Left ventricle myocardium inferior (tissue), 1 donor: ENCODE measurements around the gene EIF4G2. TPM values are rescaled to one million over a fixed set of nuclear protein-coding genes. Genes with fewer than 3 reads are reported as not detected.

Experiments
- DNase-seq: peaks from one replicate; pipeline ENCODE4 v3.0.0-alpha.2; 2020
- H3K27ac ChIP-seq: fragments of 200-600 bp; replicated peaks from 2 replicates; pipeline ENCODE4 v1.8.0; 2021
- H3K27me3 ChIP-seq: fragments of 200-600 bp; 2 replicates; pipeline ENCODE4 v1.8.0; 2021; ENCODE audit warnings: low read depth
- H3K36me3 ChIP-seq: fragments of 200-600 bp; 2 replicates; pipeline ENCODE4 v1.8.0; 2021
- H3K4me1 ChIP-seq: fragments of 200-600 bp; 2 replicates; pipeline ENCODE4 v1.8.0; 2021
- H3K4me3 ChIP-seq: fragments of 200-600 bp; 2 replicates; pipeline ENCODE4 v1.8.0; 2021; ENCODE audit warnings: mild to moderate bottlenecking, moderate library complexity
- H3K9me3 ChIP-seq: fragments of 200-600 bp; replicated peaks from 2 replicates; pipeline ENCODE4 v1.8.0; 2021
- intact Hi-C: fragments of 100-400 bp; cut with micrococcal nuclease; formaldehyde crosslinking; loops from one replicate; pipeline ENCODE4 v1.11.0; 2022
- total RNA-seq: library from RNA; stranded (reverse); fragmentation: NEBNext Ultra II Directional; extraction: Animal tissue kit (Norgen Biotek cat#: 25700); gene quantifications from one replicate; pipeline ENCODE4 v1.2.1, GENCODE V29; 2021
- TF ChIP-seq, protein P1 (sequence below): fragments of 200-600 bp; IDR thresholded peaks from 2 replicates; pipeline ENCODE4 v1.8.0; 2021; ENCODE audit warnings: antibody characterized with exemption, mild to moderate bottlenecking, borderline replicate concordance
- donor health status: DM: no; HTN: yes; CAD: no; lungs with severe emphysema.

The EIF4G2 gene
- total RNA-seq, 1 donor from 2014 or later = 760 TPM

DNA sequence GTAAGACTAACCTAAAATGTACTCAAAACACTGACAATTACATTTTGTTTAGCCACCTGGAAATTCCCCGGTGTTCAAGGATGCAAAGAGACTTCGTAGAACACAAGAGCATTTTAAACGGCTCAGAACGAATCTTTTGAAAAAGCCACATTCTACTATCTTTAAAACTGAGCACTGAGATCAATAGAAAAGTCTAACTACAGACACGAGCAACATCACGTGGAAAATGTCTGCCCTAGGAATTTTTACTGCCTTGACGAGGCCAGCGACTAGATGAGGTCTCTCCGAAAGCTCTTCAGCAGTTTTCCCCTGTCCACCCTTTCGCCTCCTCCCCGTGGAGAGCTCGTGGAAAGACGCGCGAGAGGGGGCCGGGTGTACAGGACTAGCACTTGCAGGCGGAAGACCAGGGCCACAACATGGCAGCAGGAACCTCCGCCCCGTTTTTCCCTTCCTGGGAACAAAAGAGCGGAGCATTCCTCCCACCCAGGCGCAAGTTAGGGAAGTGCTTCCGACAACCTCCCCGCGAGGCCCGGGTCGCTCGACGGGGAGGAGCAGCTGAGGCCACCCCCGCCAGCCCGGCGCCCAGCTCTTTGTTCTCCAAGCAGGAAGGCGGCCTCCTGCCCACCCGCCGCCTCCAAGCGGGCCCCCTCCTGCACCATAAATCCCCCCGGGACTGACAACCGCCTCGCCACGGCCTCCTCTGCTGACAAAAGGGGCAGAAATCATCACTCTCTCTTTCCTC, 1.1 kb downstream of the EIF4G2 start:
- intact Hi-C loops = no loop called here
- DNase-seq = peak; percentile 71
- no peaks in the 10 kb centered on the region for H3K27me3 ChIP-seq
- peak overlapping the region; percentile 98 for H3K4me3 ChIP-seq
- H3K27ac ChIP-seq = peak overlapping the region; percentile 100
- H3K9me3 ChIP-seq = no peaks in the 10 kb centered on the region
- H3K4me1 ChIP-seq = peaks cover 74% of the 10 kb centered on the region
- TF ChIP-seq, protein P1, sequence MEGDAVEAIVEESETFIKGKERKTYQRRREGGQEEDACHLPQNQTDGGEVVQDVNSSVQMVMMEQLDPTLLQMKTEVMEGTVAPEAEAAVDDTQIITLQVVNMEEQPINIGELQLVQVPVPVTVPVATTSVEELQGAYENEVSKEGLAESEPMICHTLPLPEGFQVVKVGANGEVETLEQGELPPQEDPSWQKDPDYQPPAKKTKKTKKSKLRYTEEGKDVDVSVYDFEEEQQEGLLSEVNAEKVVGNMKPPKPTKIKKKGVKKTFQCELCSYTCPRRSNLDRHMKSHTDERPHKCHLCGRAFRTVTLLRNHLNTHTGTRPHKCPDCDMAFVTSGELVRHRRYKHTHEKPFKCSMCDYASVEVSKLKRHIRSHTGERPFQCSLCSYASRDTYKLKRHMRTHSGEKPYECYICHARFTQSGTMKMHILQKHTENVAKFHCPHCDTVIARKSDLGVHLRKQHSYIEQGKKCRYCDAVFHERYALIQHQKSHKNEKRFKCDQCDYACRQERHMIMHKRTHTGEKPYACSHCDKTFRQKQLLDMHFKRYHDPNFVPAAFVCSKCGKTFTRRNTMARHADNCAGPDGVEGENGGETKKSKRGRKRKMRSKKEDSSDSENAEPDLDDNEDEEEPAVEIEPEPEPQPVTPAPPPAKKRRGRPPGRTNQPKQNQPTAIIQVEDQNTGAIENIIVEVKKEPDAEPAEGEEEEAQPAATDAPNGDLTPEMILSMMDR = no peak
- H3K36me3 ChIP-seq = peaks cover 50% of the 10 kb centered on the region

DNA sequence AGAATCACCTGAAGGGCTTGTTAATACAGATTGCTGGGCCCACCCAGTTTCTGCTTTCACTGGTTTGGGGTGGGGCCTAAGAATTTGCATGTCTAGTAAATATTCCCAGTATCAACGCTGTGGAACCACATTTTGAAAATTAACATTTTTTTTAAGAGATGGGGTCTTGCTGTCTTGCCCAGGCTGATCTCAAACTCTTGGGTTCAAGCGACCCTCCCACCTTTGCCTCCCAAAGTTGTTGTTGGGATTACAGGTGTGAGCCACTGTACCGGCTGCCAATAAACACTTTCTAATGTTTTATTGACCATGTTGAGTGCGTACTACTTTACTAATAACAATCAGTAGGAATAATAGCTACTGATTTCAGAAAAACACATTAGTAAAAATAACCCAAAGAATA, 2.5 kb downstream of the EIF4G2 start:
- no peaks in the 10 kb centered on the region for H3K9me3 ChIP-seq
- no peak for DNase-seq
- H3K27me3 ChIP-seq = no peaks in the 10 kb centered on the region
- intact Hi-C loops = no loop called here
- H3K4me3 ChIP-seq = peak overlapping the region; percentile 98
- peak overlapping the region; percentile 100 for H3K27ac ChIP-seq
- H3K36me3 ChIP-seq = peaks cover 64% of the 10 kb centered on the region
- H3K4me1 ChIP-seq = peaks cover 88% of the 10 kb centered on the region
- TF ChIP-seq, protein P1 = no peak

DNA sequence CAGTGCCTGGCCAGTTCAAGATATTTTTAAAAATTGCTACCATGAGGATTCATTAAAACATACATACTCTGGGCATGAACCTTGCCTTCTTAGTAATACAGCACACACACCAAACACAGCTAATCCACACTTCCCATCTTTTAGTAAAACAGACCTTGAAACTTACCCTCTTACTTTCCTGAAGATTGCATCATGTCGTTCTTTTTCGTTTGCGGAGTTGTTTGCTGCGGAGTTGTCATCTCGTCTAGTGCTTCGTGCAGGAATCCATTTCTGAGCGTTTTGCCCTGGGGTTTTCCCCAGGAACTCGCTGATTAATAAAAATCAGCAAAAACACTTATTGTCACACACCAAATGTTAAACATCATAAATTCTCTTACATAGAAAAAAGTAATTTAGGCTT, 3.0 kb downstream of the EIF4G2 start:
- Histone ChIP-seq H3K9me3 (no peaks in the 10 kb centered on the region), H3K27ac (peak overlapping the region; percentile 100), H3K4me1 (peaks cover 93% of the 10 kb centered on the region), H3K36me3 (peaks cover 69% of the 10 kb centered on the region), H3K27me3 (no peaks in the 10 kb centered on the region), H3K4me3 (peak overlapping the region; percentile 98)
- DNase-seq = no peak
- intact Hi-C loops = no loop called here
- TF ChIP-seq, protein P1 = no peak

DNA sequence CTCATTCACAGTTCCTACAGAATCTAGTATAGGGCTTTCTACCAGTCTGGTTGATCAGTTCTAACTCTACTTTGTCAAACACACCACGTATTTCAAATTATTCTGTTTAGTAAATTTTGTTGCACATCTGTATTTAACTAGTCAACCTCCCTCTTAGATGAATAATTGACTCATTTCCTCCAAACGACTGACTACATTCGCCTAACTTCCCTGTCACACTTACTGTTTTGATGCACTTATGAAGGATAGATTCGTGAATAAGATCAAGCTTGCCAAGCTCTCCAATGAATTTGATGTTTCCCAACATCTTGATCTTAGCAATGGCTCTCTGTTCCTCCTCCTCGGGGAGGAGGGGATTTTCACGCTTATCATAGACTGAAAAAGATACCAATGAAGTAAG, 5.0 kb downstream of the EIF4G2 start:
- DNase-seq = no peak
- intact Hi-C loops = no loop called here
- peaks cover 90% of the 10 kb centered on the region for H3K36me3 ChIP-seq
- H3K4me1 ChIP-seq = peaks cover 96% of the 10 kb centered on the region
- no peaks in the 10 kb centered on the region for H3K9me3 ChIP-seq
- no peak overlapping the region for H3K4me3 ChIP-seq
- H3K27ac ChIP-seq = no peak overlapping the region
- no peaks in the 10 kb centered on the region for H3K27me3 ChIP-seq
- TF ChIP-seq, protein P1 = no peak

DNA sequence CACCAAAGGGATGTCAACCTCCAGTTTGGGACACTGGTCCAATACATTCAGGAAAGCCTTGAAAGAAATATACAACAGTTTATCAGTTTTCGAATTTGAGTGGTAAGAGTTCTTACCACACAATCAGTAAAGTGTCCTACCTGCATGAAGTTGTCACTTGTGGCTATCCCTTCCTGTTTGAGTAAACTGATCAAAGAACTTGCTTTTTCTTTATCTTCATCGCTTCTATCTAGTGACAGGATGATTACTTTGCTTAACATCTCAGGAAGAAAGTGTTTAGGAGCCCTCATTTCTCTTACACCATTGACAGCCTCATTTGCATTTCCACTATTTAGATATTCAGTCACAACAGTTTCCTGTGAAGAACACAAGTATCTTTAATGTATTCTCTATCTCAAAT, 8.4 kb downstream of the EIF4G2 start:
- no peak overlapping the region for H3K27ac ChIP-seq
- TF ChIP-seq, protein P1 = no peak
- H3K27me3 ChIP-seq = no peaks in the 10 kb centered on the region
- peaks cover 100% of the 10 kb centered on the region for H3K36me3 ChIP-seq
- H3K4me3 ChIP-seq = no peak overlapping the region
- DNase-seq = no peak
- peaks cover 74% of the 10 kb centered on the region for H3K4me1 ChIP-seq
- H3K9me3 ChIP-seq = no peaks in the 10 kb centered on the region
- intact Hi-C loops = no loop called here
